Osteocyte (in vitro differentiated cells): ENCODE data around the gene HDHD3. TPM values are rescaled to one million over a fixed set of nuclear protein-coding genes. Genes with fewer than 3 reads are reported as not detected.

Experiments
- DNase-seq: peaks from one replicate; pipeline ENCODE4 v3.0.0; 2021; ENCODE audit warnings: mixed read lengths; ENCODE audit not compliant: unreplicated experiment; ENCODE audit errors: extremely low spot score
- H3K27ac Mint-ChIP-seq: one replicate; pipeline ENCODE4 v1.8.0; 2021; ENCODE audit warnings: mild to moderate bottlenecking, mixed read lengths; ENCODE audit not compliant: unreplicated experiment
- H3K27me3 Mint-ChIP-seq: one replicate; pipeline ENCODE4 v1.8.0; 2021; ENCODE audit warnings: mixed read lengths; ENCODE audit not compliant: unreplicated experiment
- H3K36me3 Mint-ChIP-seq: one replicate; pipeline ENCODE4 v1.8.0; 2021; ENCODE audit warnings: mixed read lengths; ENCODE audit not compliant: unreplicated experiment
- H3K4me1 Mint-ChIP-seq: one replicate; pipeline ENCODE4 v1.8.0; 2021; ENCODE audit warnings: mixed read lengths; ENCODE audit not compliant: unreplicated experiment
- H3K4me3 Mint-ChIP-seq: one replicate; pipeline ENCODE4 v1.8.0; 2021; ENCODE audit warnings: mild to moderate bottlenecking, moderate library complexity, mixed read lengths; ENCODE audit not compliant: unreplicated experiment
- H3K9me3 Mint-ChIP-seq: one replicate; pipeline ENCODE4 v1.8.0; 2021; ENCODE audit warnings: mixed read lengths; ENCODE audit not compliant: unreplicated experiment
- total RNA-seq: library from RNA; stranded (reverse); gene quantifications from 2 replicates; pipeline ENCODE4 v1.2.1, GENCODE V29; 2021
- TF ChIP-seq, protein P1 (sequence below): fragments of 200-600 bp; sonication (generic); IDR thresholded peaks from 2 replicates; pipeline ENCODE4 v1.5.0; 2021; ENCODE audit warnings: antibody characterized with exemption, mild to moderate bottlenecking, moderate library complexity

HDHD3 gene
- total RNA-seq, 1 donor from 2014 or later: 12.7 TPM

DNA sequence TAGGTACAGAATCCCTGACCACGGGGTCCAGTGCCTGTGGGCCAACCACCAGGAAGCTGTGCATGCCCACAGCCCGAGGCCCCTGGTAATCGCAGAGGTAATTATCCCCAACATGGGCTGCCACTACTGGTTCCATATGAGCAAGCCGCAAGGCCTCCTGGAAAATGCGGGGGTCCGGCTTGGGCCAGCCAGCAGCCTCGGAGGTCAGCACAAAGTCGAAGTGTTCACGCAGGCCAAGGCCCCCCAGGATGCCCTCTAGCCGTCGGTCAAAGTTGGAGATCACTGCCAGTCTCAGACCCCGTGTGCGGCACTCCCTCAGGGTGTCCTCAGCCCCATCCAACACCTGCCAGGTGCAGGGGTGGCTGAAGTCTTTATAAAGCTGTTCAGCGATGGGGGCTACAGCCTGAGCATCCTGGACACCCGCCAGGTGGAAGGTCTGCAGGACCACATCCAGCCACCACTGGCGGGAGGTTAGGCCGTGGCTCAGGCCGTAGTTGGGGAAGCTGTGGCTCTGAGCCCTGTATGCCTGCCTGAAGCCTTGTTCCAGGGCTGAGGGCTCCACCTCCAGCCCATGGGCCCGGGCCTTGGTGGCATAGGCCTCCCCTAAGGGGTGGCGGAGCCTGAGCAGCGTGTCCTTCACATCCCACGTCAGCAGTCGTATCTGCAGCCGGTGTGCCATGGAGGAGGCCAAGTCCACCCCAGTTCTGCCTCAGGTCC is 3.0 kb downstream of the HDHD3 start:
- Mint-ChIP-seq H3K4me3 (no peak overlapping the region), H3K4me1 (peaks cover 6% of the 10 kb centered on the region), H3K9me3 (no peaks in the 10 kb centered on the region), H3K27me3 (no peaks in the 10 kb centered on the region), H3K27ac (no peak overlapping the region), H3K36me3 (peaks cover 7% of the 10 kb centered on the region)
- TF ChIP-seq, protein P1, sequence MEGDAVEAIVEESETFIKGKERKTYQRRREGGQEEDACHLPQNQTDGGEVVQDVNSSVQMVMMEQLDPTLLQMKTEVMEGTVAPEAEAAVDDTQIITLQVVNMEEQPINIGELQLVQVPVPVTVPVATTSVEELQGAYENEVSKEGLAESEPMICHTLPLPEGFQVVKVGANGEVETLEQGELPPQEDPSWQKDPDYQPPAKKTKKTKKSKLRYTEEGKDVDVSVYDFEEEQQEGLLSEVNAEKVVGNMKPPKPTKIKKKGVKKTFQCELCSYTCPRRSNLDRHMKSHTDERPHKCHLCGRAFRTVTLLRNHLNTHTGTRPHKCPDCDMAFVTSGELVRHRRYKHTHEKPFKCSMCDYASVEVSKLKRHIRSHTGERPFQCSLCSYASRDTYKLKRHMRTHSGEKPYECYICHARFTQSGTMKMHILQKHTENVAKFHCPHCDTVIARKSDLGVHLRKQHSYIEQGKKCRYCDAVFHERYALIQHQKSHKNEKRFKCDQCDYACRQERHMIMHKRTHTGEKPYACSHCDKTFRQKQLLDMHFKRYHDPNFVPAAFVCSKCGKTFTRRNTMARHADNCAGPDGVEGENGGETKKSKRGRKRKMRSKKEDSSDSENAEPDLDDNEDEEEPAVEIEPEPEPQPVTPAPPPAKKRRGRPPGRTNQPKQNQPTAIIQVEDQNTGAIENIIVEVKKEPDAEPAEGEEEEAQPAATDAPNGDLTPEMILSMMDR: no peak
- DNase-seq: no peak

DNA sequence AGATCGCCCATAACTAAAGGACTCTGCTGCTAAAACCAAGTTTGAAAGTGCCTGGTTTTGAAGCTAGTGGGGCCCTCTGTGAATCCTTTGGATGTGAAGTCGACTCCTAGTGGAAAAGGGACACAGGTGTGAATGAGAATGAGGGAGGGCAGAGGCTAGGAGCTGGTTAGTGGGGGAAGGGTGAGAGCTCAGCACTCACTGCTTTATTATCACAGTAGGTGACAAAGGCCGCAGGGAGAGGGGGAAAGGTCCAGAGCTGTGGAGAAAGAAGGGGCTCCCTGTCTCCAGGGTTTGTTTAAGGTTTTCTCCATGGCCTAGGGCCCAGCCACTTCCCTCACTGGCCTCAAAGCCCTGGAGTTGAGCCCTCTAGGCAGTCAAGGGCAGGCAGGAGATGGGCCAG is 3.5 kb downstream of the HDHD3 start:
- H3K9me3 Mint-ChIP-seq: no peaks in the 10 kb centered on the region
- TF ChIP-seq, protein P1: no peak
- no peak for DNase-seq
- no peaks in the 10 kb centered on the region for H3K27me3 Mint-ChIP-seq
- no peak overlapping the region for H3K4me3 Mint-ChIP-seq
- H3K36me3 Mint-ChIP-seq: peaks cover 7% of the 10 kb centered on the region
- H3K27ac Mint-ChIP-seq: no peak overlapping the region
- H3K4me1 Mint-ChIP-seq: peaks cover 6% of the 10 kb centered on the region

DNA sequence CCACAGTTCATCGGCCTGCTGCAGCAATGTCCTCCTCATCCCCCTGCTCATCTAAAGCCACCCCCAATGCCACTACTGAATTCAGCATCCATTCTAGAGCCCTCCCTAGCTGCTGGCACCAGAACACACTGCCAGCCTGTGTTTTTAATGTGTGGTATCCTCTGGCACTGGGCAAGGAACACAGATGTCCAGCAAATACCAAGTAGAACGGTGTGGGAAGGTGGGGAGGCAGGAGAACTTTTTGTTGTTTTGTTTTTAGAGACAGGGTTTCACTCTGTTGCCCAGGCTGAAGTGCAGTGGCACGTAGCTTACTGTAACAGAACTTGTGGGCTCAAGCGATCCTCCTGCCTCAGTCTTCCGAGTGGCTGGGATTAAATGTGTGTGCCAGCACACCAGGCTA is 4.7 kb downstream of the HDHD3 start:
- Mint-ChIP-seq H3K27ac (no peak overlapping the region), H3K9me3 (no peaks in the 10 kb centered on the region), H3K4me3 (no peak overlapping the region), H3K4me1 (peaks cover 6% of the 10 kb centered on the region), H3K27me3 (no peaks in the 10 kb centered on the region), H3K36me3 (peaks cover 7% of the 10 kb centered on the region)
- DNase-seq: no peak
- TF ChIP-seq, protein P1: no peak

DNA sequence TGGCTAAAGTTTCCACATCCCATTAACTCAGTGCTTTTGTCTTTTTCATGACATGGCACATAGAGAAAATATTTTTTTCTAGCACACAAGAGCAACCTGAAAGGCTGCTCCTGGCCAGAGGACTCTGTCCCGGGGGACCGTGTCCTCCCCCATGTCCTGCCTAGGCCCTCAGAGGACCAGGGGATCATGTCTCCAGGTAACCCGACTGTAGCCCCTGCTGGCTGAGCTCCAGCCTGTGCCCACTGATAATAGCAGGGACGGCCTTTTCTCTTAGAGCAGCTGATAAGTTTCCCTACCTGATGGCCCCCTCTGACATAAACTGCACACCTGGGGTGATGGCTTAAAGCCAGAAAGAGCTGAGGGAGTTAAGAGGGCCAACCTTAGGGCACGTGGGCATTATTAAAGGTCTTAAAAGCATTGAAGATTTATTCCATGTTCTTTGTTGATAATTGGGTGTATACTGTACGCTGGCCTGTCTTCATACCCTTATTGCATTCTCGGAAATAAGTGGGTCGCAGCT is 5.9 kb downstream of the HDHD3 start:
- Mint-ChIP-seq H3K9me3 (no peaks in the 10 kb centered on the region), H3K4me3 (no peak overlapping the region), H3K27me3 (no peaks in the 10 kb centered on the region)

DNA sequence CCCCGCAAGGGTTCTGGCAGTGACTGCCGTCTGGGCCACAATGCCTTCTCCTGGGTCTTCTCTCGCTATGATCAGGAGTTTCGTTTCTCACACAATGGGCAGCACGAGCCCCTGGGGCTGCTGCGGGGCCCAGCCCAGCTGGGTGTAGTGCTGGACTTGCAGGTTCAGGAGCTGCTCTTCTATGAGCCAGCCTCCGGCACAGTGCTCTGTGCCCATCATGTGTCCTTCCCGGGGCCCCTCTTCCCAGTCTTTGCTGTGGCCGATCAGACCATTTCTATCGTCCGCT is 7.0 kb downstream of the HDHD3 start:
- H3K4me1 Mint-ChIP-seq: no peaks in the 10 kb centered on the region
- no peak overlapping the region for H3K4me3 Mint-ChIP-seq
- DNase-seq: no peak
- no peaks in the 10 kb centered on the region for H3K27me3 Mint-ChIP-seq
- TF ChIP-seq, protein P1: no peak
- no peaks in the 10 kb centered on the region for H3K9me3 Mint-ChIP-seq
- peaks cover 5% of the 10 kb centered on the region for H3K36me3 Mint-ChIP-seq
- H3K27ac Mint-ChIP-seq: no peak overlapping the region

More for the DNA sequence above, 5.9 kb downstream of the HDHD3 start:
- Mint-ChIP-seq H3K27ac (no peak overlapping the region), H3K4me1 (peaks cover 5% of the 10 kb centered on the region), H3K36me3 (peaks cover 7% of the 10 kb centered on the region)
- TF ChIP-seq, protein P1: no peak
- no peak for DNase-seq
